ENCODE data around the gene PYDC2.

The PYDC2 gene

GRCh38 chr3:191461113-191461595 is at the start of gene PYDC2:
Gene PYDC2, plus strand, starts transcription at chr3:191461163. Its CDS starts 0 bp downstream, at chr3:191461163.
- TF ChIP-seq, protein P1, sequence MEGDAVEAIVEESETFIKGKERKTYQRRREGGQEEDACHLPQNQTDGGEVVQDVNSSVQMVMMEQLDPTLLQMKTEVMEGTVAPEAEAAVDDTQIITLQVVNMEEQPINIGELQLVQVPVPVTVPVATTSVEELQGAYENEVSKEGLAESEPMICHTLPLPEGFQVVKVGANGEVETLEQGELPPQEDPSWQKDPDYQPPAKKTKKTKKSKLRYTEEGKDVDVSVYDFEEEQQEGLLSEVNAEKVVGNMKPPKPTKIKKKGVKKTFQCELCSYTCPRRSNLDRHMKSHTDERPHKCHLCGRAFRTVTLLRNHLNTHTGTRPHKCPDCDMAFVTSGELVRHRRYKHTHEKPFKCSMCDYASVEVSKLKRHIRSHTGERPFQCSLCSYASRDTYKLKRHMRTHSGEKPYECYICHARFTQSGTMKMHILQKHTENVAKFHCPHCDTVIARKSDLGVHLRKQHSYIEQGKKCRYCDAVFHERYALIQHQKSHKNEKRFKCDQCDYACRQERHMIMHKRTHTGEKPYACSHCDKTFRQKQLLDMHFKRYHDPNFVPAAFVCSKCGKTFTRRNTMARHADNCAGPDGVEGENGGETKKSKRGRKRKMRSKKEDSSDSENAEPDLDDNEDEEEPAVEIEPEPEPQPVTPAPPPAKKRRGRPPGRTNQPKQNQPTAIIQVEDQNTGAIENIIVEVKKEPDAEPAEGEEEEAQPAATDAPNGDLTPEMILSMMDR (IDR thresholded peaks at IDR 0.05; ENCODE audit: control insufficient read depth, extremely low read depth, insufficient read depth), result no peak
- no peak for DNase-seq (ENCODE audit: low read depth)
- H3K4me3 ChIP-seq (ENCODE audit: low read depth, low read length), result no peak within 1 kb of the TSS

GRCh38 chr3:191412759-191413158 is 48.2 kb upstream of the PYDC2 start:
- no peak overlapping the region for H3K4me3 ChIP-seq (ENCODE audit: low read depth, low read length)
- DNase-seq (ENCODE audit: low read depth), result no peak
- TF ChIP-seq, protein P1 (IDR thresholded peaks at IDR 0.05; ENCODE audit: control insufficient read depth, extremely low read depth, insufficient read depth), result no peak

DNA sequence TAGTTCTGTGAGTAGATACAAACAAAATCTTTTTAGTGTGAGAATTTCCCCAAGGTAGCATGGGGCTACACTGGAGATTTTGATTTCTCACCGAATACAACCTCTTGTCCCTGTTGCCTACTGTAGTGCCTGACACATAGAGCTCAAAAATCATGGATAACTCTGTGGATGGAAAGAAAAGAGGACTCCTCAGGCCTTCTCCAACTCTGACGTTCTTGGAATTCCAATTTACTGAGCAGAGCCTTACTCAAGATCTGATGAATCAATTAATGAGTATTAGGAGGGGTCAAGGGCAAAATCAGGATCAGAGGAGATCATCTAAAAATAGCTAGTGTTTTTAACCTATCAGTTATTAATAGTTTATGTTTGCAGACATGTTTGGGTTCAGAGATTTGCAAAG is 46.7 kb upstream of the PYDC2 start:
- DNase-seq (ENCODE audit: low read depth), result no peak
- H3K4me3 ChIP-seq (ENCODE audit: low read depth, low read length), result no peak overlapping the region
- TF ChIP-seq, protein P1 (IDR thresholded peaks at IDR 0.05; ENCODE audit: control insufficient read depth, extremely low read depth, insufficient read depth), result no peak

GRCh38 chr3:191414732-191415131 is 46.2 kb upstream of the PYDC2 start:
- TF ChIP-seq, protein P1 (IDR thresholded peaks at IDR 0.05; ENCODE audit: control insufficient read depth, extremely low read depth, insufficient read depth), result no peak

DNA sequence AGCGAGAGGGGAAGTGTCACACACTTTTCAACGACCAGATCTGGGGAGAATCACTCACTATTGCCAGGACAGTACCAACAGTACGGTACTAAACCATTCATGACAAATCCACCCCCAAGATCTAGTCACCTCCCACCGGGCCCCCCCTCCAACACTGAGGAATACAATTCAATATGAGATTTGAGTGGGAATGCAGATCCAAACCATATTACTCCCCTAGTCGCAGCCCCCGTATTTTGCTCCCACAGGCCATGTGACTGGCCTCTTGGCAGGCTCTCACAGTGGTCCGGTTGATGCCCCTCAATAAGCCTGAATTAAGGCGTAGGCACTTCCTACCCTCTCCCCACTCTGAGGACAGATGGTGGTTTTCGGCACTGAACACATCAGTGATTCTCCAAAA is 45.4 kb upstream of the PYDC2 start:
- TF ChIP-seq, protein P1 (IDR thresholded peaks at IDR 0.05; ENCODE audit: control insufficient read depth, extremely low read depth, insufficient read depth), result no peak
- DNase-seq (ENCODE audit: low read depth), result no peak
- H3K4me3 ChIP-seq (ENCODE audit: low read depth, low read length), result no peak overlapping the region

More at GRCh38 chr3:191414732-191415131, 46.2 kb upstream of the PYDC2 start:
- DNase-seq (ENCODE audit: low read depth), result no peak
- no peak overlapping the region for H3K4me3 ChIP-seq (ENCODE audit: low read depth, low read length)

DNA sequence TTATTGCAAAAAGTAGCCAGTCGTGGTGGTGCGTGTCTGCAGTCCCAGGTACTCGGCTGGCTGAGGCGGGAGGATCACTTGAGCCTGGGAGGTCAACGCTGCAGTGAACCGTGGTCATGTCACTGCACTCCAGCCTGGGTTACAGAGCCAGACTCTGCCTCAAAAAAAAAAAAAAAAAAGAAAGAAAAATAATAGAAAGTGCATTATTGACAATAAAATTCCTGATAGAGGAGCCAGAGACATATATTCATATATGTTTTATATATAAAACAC is 43.6 kb upstream of the PYDC2 start:
- no peak for DNase-seq (ENCODE audit: low read depth)
- H3K4me3 ChIP-seq (ENCODE audit: low read depth, low read length), result no peak overlapping the region
- TF ChIP-seq, protein P1 (IDR thresholded peaks at IDR 0.05; ENCODE audit: control insufficient read depth, extremely low read depth, insufficient read depth), result no peak

DNA sequence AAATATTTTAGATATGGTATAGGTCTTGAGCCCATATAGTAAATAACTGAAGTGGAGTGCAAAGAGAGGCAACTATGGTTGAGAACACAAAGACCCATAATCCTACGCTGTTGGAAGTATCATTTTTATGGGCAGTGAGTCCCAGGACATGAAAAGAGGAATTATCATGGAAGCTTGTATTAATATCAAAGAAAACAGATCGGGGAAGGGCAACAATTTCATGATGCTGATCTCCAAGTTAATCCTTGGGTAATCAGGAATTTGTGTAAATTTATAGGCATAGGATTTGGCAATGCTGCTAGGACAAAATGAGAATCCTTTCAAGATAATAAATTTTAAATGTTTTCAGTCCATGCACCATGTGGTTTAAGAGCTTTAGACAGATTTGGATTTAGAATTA is 40.2 kb upstream of the PYDC2 start:
- TF ChIP-seq, protein P1 (IDR thresholded peaks at IDR 0.05; ENCODE audit: control insufficient read depth, extremely low read depth, insufficient read depth), result no peak
- DNase-seq (ENCODE audit: low read depth), result no peak
- no peak overlapping the region for H3K4me3 ChIP-seq (ENCODE audit: low read depth, low read length)
